GM10847 (cell line): ENCODE results near the gene SVIL.

ENCODE experiments used
- POLR2A ChIP-seq: IDR thresholded peaks from 2 replicates; pipeline ENCODE4 v1.6.1; 2011; ENCODE audit not compliant: insufficient read length; ENCODE audit errors: extremely low read depth

Gene SVIL

DNA sequence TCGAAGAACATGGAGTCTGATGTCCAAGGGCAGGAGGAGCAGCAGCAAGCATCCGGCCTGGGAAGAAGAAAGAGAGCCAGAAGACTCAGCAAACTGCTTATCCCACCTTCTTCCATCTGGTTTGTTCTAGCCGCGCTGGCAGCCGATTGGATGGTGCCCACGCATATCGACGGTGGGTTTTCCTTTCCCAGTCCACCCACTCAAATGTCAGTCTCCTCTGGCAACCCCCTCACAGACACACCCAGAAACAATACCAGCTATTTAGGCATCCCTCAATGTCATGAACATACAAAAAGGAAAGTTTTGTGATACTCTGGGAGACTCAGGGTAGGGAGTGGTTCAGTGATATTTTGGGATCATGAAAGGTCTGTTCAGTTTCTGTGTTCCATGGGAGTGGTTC is 206.3 kb downstream of the SVIL start:
- no peak for TF ChIP-seq POLR2A

DNA sequence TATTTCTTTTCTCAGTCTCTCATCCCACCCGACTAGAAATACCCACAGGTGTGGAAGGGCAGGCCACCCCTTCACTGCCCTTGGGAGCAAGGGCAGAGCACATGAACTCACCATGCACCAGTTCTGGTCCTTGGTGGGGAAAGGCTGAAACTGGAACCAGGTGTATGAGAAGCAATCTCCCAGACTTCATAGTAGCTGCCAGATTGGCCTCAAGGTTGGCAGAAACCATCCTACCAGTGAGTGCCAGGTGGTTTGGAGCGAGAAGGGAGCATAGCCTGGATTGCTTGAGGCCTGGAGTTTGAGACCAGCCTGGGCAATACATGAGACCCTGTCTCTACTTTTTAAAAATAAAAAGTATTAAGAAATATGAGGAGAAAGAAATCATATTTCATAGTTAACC is 207.1 kb downstream of the SVIL start:
- no peak for TF ChIP-seq POLR2A

DNA sequence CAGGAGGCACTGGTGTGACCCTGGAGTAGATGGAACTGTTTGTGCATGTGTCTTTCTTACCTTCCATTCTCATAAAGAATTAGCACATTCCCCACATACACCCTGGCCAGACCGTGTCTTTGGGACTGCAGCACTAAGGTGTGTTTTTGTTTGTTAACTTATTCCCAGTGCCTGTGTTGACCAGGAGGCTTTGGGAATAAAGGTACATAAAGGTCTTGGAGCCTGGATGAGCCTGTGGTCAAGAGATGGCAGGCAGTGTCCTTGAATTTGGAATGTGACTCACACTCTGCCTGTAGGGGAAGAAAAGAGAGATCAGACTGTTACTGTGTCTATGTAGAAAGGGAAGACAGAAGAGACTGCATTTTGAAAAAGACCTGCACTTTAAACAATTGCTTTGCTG is 208.4 kb downstream of the SVIL start:
- no peak for TF ChIP-seq POLR2A

DNA sequence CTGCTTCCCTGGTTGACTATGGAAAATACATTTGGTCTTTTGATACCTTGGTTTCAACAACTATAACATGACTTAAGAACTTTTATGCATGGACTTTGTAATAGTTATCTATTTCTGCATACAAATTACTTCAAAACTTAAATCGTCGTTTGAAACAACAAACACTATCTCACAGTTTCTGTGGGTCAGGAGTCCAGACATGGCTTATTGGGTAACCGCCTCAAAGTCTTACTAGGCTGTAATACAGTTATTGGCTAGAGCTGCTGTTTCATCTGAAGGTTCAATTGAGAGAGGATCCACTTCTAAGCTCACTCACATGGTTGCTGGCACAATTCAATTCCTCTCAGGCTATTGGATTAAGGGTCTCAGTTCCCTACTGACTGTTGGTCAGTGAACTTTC is 210.8 kb downstream of the SVIL start:
- TF ChIP-seq POLR2A = no peak

DNA sequence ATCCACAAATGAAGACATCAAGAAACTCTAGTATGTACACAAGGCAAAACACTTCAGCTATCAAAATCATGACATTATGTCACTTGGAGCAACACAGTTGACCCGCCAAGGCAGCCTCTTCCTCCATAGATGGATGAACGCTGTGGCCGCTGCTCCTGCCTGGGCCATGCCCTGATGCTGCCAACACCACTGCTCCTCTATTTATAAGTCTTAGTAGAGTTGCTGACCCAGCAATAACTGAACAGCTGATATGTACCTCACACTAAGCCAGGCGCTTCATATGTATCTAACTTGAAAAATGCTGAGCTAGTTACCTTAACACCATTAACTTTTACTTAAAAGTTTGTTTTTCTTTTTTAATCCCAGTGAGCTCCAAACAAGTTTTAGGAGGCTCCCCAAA is 214.0 kb downstream of the SVIL start:
- TF ChIP-seq POLR2A = no peak

DNA sequence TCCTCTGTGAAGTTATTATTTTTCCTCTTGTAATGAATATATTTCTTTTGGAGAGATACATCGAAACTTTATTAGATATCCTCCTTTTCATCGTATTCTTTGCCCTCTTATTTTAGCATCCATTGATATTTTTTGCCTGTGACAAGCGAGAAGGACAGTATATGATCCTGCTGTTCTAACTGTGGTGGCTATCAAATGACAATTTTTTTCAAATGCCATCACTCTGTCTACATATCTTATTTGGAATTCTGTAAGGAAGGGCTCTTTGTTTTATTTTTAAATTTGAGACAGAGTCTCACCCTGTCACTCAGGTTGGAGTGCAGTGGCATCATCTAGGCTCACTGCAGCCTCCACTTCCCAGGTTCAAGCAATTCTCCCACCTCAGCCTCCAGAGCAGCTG is 217.4 kb downstream of the SVIL start:
- no peak for TF ChIP-seq POLR2A

DNA sequence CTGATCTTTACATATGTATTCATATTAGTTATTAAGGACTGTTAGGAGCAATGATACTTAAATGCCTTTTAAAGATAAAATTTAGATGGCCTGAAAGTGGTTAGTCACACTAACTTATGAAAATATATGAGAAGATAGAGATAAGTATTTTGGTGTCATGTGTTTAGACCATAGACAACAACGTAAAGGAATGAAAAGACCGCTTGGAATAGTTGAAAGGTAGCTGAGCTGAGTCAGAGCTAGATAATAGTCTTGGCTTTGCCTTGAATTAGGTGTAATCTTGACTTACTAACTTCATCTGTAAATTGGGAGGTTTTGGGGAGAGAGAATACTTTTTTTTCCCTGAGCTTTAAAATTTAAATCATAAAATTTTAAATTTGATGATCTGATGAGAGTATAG is 218.9 kb downstream of the SVIL start:
- TF ChIP-seq POLR2A = no peak

DNA sequence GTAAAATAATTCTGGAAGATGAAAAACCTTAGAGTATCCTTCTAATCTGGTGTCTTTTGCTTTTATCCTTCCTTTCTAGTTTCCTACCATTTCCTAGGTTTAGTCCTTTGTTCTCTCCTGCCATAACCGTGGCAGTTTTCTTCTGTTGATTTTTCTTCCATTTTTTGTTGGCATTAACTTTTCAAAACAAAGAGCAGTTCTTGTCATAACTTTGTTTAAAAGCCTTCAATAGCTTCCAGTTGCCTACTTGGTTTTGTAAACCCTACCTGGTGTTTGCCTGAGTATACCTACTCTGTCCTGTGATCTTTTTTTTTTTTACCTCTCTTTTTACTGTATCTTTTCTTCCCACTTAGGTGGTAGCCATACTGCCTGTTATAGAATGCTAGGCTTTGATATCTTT is 220.3 kb downstream of the SVIL start:
- no peak for TF ChIP-seq POLR2A

DNA sequence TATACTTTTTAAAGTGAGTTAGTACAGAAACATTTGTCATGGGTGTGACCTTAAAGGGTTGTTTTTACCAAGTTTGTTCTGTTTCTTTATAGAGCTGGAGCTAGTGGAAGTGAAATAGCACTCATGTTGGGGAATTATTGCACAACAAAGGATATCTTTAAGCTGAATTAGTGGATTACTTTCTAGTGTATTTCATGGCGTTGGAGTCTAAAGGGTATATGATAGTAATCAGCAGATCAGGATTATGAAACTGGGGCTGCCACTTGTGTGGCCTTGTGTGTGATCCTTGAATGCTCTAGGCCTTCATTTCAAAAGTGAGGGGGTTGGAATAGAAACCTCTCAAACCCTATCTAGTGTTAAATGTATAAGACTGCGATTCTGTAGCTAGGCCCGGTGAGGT is 222.3 kb downstream of the SVIL start:
- no peak for TF ChIP-seq POLR2A

DNA sequence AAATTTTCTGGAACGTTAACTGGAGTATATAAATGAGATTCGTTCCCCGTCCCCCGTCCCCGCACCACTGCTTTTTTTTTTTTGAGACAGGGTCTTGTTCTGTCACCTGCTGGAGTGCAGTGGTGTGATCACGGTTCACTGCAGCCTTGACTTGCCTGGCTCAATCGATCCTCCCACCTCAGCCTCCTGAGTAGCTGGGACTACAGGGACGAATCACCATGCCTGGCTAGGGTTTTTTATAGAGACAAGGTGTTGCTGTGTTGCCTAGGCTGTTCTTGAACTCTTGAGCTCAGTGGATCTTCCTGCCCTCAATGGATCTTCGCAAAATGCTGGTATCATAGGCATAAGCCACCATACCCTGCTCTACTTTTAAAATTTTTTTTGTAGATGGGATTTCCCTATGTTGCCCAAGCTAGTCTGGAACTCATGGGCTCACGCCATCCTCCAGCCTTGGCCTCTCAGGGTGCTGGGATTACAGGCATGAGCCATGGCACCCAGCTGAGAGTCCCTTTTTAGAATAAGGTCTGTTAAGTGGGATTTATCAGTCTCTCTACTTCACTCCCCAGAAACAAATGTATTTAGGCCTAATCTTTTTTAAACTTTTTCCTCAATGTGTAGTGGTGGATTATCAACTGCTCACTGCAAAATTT is 223.0 kb downstream of the SVIL start:
- TF ChIP-seq POLR2A = no peak

DNA sequence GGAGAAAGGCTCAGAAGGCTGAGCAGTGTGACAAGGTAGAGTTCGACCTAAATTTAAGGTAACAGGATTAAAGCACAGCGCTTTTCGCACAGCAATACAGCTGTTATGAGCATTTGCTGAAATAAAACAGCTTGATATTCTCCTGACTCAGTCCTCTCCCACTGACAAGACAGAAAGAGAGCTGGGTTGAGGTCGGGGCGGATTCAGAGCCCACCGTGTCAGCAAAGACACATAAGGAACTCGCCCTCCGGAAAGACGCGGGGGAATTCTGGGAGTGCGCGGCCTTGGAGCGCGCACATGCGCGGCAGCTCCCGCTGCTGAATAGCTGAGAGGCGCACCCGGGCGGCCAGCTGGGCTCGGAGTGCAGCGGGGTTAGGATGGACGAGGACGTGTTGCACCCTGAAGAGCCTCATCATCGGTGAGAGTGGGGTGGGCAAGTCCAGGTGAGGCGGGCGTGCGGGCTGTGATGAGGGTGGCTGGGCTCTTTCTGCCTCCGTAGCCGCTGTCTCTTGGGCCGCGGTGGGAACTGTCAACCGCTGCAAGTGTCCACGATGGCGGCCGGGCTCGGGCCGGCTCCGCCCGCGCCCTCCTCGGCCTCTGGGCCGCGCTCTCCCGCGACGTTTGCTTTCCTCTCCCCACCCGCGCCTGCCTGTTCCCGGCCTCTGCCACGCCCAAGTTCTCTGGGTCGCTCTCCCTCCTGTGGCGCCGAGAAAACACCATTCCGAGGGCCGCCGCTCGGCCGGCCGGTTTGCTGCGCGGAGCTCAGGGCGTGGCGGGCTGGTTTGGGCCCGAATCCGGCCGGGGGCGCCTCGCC is 225.3 kb downstream of the SVIL start:
- no peak for TF ChIP-seq POLR2A

DNA sequence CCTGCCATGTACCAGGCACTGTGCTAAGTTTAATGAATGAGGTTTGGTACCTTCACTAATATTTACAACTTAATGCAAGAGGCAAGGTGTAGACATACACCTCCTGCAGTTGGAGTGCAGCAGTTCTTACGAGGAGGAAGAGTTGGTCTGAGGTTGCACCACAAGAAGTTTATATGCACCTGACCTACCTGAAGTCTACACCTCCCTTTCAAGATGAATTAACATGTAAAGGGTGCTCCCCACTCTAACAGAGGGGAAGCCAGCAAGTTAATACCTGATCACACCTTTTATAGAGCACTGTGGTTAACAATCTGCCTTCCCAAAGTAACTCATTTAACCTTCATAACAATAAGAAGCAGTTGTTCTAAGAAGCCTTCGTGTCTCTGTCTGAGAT is 225.9 kb downstream of the SVIL start:
- no peak for TF ChIP-seq POLR2A
